ENCODE measurements around the gene RRBP1.

DNA sequence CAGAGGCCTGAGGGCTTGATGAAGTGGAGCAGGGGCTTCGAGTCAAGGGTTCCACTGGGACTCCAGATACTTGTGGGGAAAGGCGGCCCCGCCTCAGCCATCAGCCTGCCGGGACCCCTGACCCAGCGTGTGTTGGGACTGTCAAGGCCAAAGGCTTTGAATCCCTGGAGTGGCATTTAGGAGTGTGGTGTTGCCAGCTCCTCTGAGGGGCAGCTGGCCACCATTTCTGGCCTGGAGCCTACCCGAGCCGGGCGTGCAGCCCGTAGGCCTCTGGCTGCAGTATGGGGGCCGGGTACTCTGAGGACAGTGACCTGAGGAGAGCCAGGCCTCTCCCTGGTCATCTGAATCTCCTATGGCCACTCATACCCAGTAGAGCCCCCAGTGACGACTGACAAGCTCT, 40.0 kb downstream of the RRBP1 start:
- TF ChIP-seq, protein P1, sequence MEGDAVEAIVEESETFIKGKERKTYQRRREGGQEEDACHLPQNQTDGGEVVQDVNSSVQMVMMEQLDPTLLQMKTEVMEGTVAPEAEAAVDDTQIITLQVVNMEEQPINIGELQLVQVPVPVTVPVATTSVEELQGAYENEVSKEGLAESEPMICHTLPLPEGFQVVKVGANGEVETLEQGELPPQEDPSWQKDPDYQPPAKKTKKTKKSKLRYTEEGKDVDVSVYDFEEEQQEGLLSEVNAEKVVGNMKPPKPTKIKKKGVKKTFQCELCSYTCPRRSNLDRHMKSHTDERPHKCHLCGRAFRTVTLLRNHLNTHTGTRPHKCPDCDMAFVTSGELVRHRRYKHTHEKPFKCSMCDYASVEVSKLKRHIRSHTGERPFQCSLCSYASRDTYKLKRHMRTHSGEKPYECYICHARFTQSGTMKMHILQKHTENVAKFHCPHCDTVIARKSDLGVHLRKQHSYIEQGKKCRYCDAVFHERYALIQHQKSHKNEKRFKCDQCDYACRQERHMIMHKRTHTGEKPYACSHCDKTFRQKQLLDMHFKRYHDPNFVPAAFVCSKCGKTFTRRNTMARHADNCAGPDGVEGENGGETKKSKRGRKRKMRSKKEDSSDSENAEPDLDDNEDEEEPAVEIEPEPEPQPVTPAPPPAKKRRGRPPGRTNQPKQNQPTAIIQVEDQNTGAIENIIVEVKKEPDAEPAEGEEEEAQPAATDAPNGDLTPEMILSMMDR (IDR thresholded peaks at IDR 0.05; ENCODE audit: poor library complexity) = no peak
- no peak for TF ChIP-seq EZH2 (IDR thresholded peaks at IDR 0.05; ENCODE audit: borderline replicate concordance)
- TF ChIP-seq EZH2phosphoT487 (IDR thresholded peaks at IDR 0.05; ENCODE audit: low read depth, severe bottlenecking, unreplicated experiment) = no peak

All from hepatocyte (in vitro differentiated cells).